Parathyroid adenoma (tissue), 2 donors: ENCODE results near the gene ART4.

ENCODE experiments used
- H2AFZ ChIP-seq: fragments of 300-600 bp; sonication (generic); one replicate; pipeline ENCODE4 v1.7.0; 2017; ENCODE audit warnings: antibody characterized with exemption, mild to moderate bottlenecking
- H3K27ac ChIP-seq: fragments of 300-600 bp; sonication (generic); one replicate; pipeline ENCODE4 v1.7.0; 2017
- H3K27me3 ChIP-seq: fragments of 300-600 bp; sonication (generic); one replicate; pipeline ENCODE4 v1.7.0; 2017; ENCODE audit warnings: low read length; ENCODE audit not compliant: control insufficient read depth, insufficient read depth
- H3K36me3 ChIP-seq: fragments of 300-600 bp; sonication (generic); one replicate; pipeline ENCODE4 v1.7.0; 2017; ENCODE audit warnings: low read length; ENCODE audit not compliant: control insufficient read depth, insufficient read depth
- H3K4me1 ChIP-seq: fragments of 300-600 bp; sonication (generic); one replicate; pipeline ENCODE4 v1.7.0; 2017; ENCODE audit warnings: control low read depth
- H3K4me2 ChIP-seq: fragments of 300-600 bp; sonication (generic); one replicate; pipeline ENCODE4 v1.7.0; 2017; ENCODE audit warnings: low read length
- H3K4me3 ChIP-seq: fragments of 300-600 bp; sonication (generic); one replicate; pipeline ENCODE4 v1.7.0; 2017; ENCODE audit warnings: low read depth, low read length
- H3K79me2 ChIP-seq: fragments of 300-600 bp; sonication (generic); one replicate; pipeline ENCODE4 v1.7.0; 2017; ENCODE audit warnings: control low read depth
- H3K9ac ChIP-seq: fragments of 300-600 bp; sonication (generic); one replicate; pipeline ENCODE4 v1.7.0; 2017; ENCODE audit warnings: mild to moderate bottlenecking
- H3K9me3 ChIP-seq: fragments of 300-600 bp; sonication (generic); one replicate; pipeline ENCODE4 v1.7.0; 2017; ENCODE audit warnings: low read length; ENCODE audit not compliant: control insufficient read depth
- TF ChIP-seq, protein P1 (sequence below): fragments of 300-600 bp; sonication (generic); IDR thresholded peaks from one replicate; pipeline ENCODE4 v1.7.0; 2017; ENCODE audit warnings: antibody characterized with exemption, mild to moderate bottlenecking
- donor health status: primary hyperparathyroidism.

The ART4 gene

GRCh38 chr12:14834509-14834908 is 8.8 kb downstream of the ART4 start:
- H3K9ac ChIP-seq, result no peak overlapping the region
- no peaks in the 10 kb centered on the region for H3K9me3 ChIP-seq
- H3K27ac ChIP-seq, result no peak overlapping the region
- no peaks in the 10 kb centered on the region for H3K27me3 ChIP-seq
- no peak overlapping the region for H3K4me2 ChIP-seq
- no peaks in the 10 kb centered on the region for H3K36me3 ChIP-seq
- TF ChIP-seq, protein P1, sequence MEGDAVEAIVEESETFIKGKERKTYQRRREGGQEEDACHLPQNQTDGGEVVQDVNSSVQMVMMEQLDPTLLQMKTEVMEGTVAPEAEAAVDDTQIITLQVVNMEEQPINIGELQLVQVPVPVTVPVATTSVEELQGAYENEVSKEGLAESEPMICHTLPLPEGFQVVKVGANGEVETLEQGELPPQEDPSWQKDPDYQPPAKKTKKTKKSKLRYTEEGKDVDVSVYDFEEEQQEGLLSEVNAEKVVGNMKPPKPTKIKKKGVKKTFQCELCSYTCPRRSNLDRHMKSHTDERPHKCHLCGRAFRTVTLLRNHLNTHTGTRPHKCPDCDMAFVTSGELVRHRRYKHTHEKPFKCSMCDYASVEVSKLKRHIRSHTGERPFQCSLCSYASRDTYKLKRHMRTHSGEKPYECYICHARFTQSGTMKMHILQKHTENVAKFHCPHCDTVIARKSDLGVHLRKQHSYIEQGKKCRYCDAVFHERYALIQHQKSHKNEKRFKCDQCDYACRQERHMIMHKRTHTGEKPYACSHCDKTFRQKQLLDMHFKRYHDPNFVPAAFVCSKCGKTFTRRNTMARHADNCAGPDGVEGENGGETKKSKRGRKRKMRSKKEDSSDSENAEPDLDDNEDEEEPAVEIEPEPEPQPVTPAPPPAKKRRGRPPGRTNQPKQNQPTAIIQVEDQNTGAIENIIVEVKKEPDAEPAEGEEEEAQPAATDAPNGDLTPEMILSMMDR, result no peak
- no peaks in the 10 kb centered on the region for H3K4me1 ChIP-seq
- H3K4me3 ChIP-seq, result no peak overlapping the region
- H3K79me2 ChIP-seq, result no peaks in the 10 kb centered on the region
- no peak overlapping the region for H2AFZ ChIP-seq

GRCh38 chr12:14833952-14834351 is 9.4 kb downstream of the ART4 start:
- Histone ChIP-seq H3K79me2 (no peaks in the 10 kb centered on the region), H3K27ac (no peak overlapping the region), H3K9me3 (no peaks in the 10 kb centered on the region), H2AFZ (no peak overlapping the region), H3K4me1 (no peaks in the 10 kb centered on the region), H3K9ac (no peak overlapping the region), H3K27me3 (no peaks in the 10 kb centered on the region), H3K4me3 (no peak overlapping the region), H3K36me3 (no peaks in the 10 kb centered on the region), H3K4me2 (no peak overlapping the region)
- TF ChIP-seq, protein P1, result no peak

GRCh38 chr12:14833336-14833735 is 10.0 kb downstream of the ART4 start:
- Histone ChIP-seq H2AFZ (no peak overlapping the region), H3K4me1 (no peaks in the 10 kb centered on the region), H3K4me2 (no peak overlapping the region), H3K9me3 (no peaks in the 10 kb centered on the region), H3K4me3 (no peak overlapping the region), H3K79me2 (no peaks in the 10 kb centered on the region), H3K36me3 (no peaks in the 10 kb centered on the region), H3K27me3 (no peaks in the 10 kb centered on the region), H3K27ac (no peak overlapping the region), H3K9ac (no peak overlapping the region)
- TF ChIP-seq, protein P1, result no peak

DNA sequence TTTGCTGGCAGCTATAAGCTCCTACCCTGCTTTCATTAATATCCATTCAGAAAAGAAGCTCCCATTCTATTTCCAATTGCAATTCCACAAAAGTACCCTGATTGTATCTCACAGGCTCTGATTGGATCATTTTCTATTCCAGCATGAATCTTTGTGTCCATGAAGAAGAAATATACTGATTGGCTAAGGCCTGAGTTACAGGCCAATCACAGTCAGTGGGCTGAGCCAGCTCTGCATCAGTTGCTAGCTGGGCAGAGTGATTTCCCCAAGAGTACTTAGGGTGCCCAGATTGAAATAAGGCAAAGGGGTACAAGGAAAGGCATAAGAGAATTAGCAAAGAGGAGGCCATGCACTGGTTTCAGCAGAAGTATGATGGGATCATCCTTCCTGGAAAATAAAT is 14.4 kb downstream of the ART4 start:
- TF ChIP-seq, protein P1, result no peak
- Histone ChIP-seq H3K4me1 (no peaks in the 10 kb centered on the region), H3K27ac (no peak overlapping the region), H3K79me2 (no peaks in the 10 kb centered on the region), H3K9ac (no peak overlapping the region), H3K27me3 (no peaks in the 10 kb centered on the region), H3K4me2 (no peak overlapping the region), H2AFZ (no peak overlapping the region), H3K9me3 (no peaks in the 10 kb centered on the region), H3K36me3 (no peaks in the 10 kb centered on the region), H3K4me3 (no peak overlapping the region)

DNA sequence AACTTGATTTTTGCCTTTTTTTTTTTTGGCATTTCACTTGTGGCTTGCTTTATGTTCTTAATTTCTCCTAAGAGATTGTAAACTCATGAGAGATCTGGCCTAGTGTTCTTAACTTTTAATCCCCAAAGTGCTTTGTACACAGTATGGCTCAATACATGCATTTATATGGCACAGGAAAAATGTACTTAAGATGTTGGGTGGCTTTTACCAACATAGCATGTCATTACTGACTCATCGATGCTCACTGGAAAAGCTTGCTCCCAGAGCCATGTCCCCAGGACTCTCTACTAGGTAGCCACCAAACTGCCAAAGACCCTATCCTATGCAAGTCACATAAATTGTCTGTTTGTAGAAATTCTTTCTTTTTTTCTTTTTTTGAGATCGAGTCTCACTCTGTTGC is 16.3 kb downstream of the ART4 start:
- H3K27me3 ChIP-seq, result no peaks in the 10 kb centered on the region
- H3K9ac ChIP-seq, result no peak overlapping the region
- no peak overlapping the region for H3K4me3 ChIP-seq
- no peaks in the 10 kb centered on the region for H3K4me1 ChIP-seq
- TF ChIP-seq, protein P1, result no peak
- no peaks in the 10 kb centered on the region for H3K79me2 ChIP-seq
- no peak overlapping the region for H3K4me2 ChIP-seq
- no peaks in the 10 kb centered on the region for H3K9me3 ChIP-seq
- H3K36me3 ChIP-seq, result no peaks in the 10 kb centered on the region
- H2AFZ ChIP-seq, result no peak overlapping the region
- no peak overlapping the region for H3K27ac ChIP-seq
